ENCODE data around the gene USP44. TPM values are rescaled to one million over a fixed set of nuclear protein-coding genes. Genes with fewer than 3 reads are reported as not detected.

USP44 gene
- total and polyA plus RNA-seq, 9 donors: 0.75 to 4.7 (median 3.3) TPM

DNA sequence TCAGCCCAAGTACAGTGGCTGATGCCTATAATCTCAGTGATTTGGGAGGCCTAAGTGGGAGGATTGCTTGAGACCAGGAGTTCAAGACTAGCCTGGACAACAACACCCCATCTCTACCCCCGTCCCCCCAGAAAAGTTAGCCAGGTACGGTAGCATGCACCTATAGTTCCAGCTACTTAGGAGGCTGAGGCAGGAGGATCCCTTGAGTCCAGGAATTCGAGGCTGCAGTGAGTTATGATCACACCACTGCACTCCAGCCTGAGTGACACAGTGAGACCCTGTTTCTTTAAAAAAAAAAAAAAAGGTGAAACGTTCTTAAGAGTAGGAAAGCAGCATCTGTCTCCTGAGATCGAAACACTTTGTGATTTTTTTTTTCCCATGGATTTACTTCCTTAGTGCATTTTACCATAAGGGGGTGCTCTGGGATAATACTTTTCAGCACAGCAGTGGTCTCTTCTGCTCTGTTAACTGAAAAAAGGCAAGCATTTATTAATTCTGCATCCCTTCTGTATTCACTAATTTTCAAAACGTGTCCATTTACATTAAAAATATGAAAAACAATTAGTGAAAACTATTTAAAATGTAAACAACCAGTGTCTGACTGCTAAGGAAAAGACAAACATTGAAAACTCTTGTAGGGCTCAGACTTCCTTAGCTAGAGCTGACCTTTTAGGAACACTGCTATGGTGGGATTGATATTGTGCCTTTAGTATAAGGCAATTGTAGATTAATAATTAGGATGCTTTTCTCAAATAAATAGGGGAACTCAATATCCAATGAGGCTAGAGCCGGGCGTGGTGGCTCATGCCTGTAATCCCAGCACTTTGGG lies 31.2 kb upstream of the USP44 start:
- Histone ChIP-seq H3K27me3 (no peaks in the 10 kb centered on the region), H3K9me3 (no peaks in the 10 kb centered on the region), H3K27ac (no peak overlapping the region), H3K36me3 (no peaks in the 10 kb centered on the region), H3K4me1 (ENCODE audit: insufficient read depth) (no peaks in the 10 kb centered on the region), H3K4me3 (no peak overlapping the region)
- DNase-seq: no peak
- 43 to 53% (median 44%) methylated on average over 8 of the region's 8 CpGs for WGBS, 3 donors
- no peak for TF ChIP-seq EP300 (IDR thresholded peaks at IDR 0.05)
- TF ChIP-seq, protein P1, sequence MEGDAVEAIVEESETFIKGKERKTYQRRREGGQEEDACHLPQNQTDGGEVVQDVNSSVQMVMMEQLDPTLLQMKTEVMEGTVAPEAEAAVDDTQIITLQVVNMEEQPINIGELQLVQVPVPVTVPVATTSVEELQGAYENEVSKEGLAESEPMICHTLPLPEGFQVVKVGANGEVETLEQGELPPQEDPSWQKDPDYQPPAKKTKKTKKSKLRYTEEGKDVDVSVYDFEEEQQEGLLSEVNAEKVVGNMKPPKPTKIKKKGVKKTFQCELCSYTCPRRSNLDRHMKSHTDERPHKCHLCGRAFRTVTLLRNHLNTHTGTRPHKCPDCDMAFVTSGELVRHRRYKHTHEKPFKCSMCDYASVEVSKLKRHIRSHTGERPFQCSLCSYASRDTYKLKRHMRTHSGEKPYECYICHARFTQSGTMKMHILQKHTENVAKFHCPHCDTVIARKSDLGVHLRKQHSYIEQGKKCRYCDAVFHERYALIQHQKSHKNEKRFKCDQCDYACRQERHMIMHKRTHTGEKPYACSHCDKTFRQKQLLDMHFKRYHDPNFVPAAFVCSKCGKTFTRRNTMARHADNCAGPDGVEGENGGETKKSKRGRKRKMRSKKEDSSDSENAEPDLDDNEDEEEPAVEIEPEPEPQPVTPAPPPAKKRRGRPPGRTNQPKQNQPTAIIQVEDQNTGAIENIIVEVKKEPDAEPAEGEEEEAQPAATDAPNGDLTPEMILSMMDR (IDR thresholded peaks at IDR 0.05): peak; percentile 34 to 65 (median 56)
- intact Hi-C loops (cut with DNase I): loop anchor here in 2 of 4 donors (5.0 to 10.0 kb wide), 2 partner anchors 235 to 412 kb away; partner anchors contain the start of gene HAL (in 1 of the 2)

GRCh38 chr12:95577820-95578219 lies 26.5 kb upstream of the USP44 start:
- WGBS, 3 donors: 86 to 89% (median 86%) methylated on average over 1 of the region's 1 CpG

GRCh38 chr12:95574799-95575452 lies 23.6 kb upstream of the USP44 start:
- TF ChIP-seq POLR2A (IDR thresholded peaks at IDR 0.05): no peak
- no peak for TF ChIP-seq EP300 (IDR thresholded peaks at IDR 0.05)
- TF ChIP-seq, protein P1 (IDR thresholded peaks at IDR 0.05): peak in 2 of 3 donors; percentile 32 to 49
- Histone ChIP-seq H3K36me3 (no peaks in the 10 kb centered on the region), H3K4me1 (ENCODE audit: insufficient read depth) (no peaks in the 10 kb centered on the region), H3K4me3 (no peak overlapping the region), H3K27ac (no peak overlapping the region), H3K9me3 (no peaks in the 10 kb centered on the region), H3K27me3 (no peaks in the 10 kb centered on the region)
- intact Hi-C loops (cut with DNase I): no loop called here
- no peak for DNase-seq

More at GRCh38 chr12:95577820-95578219, 26.5 kb upstream of the USP44 start:
- Histone ChIP-seq H3K27ac (no peak overlapping the region), H3K4me3 (no peak overlapping the region), H3K4me1 (ENCODE audit: insufficient read depth) (no peaks in the 10 kb centered on the region), H3K36me3 (no peaks in the 10 kb centered on the region), H3K27me3 (no peaks in the 10 kb centered on the region), H3K9me3 (no peaks in the 10 kb centered on the region)
- DNase-seq: no peak
- intact Hi-C loops (cut with DNase I): no loop called here
- TF ChIP-seq EP300 (IDR thresholded peaks at IDR 0.05) (no peak), POLR2A (IDR thresholded peaks at IDR 0.05) (no peak)
- TF ChIP-seq, protein P1 (IDR thresholded peaks at IDR 0.05): no peak

- intact Hi-C loops (cut with DNase I): no loop called here
- no peaks in the 10 kb centered on the region for H3K9me3 ChIP-seq
- TF ChIP-seq, protein P1 (IDR thresholded peaks at IDR 0.05): no peak
- TF ChIP-seq EP300 (IDR thresholded peaks at IDR 0.05) (no peak), POLR2A (IDR thresholded peaks at IDR 0.05) (no peak)
- no peaks in the 10 kb centered on the region for H3K4me1 ChIP-seq (ENCODE audit: insufficient read depth)
- 49 to 64% (median 62%) methylated on average over 10 of the region's 10 CpGs for WGBS, 3 donors
- no peaks in the 10 kb centered on the region for H3K27me3 ChIP-seq
- DNase-seq: no peak
- H3K4me3 ChIP-seq: no peak overlapping the region
- no peak overlapping the region for H3K27ac ChIP-seq
- H3K36me3 ChIP-seq: no peaks in the 10 kb centered on the region
Measured at GRCh38 chr12:95573951-95574576, 22.8 kb upstream of the USP44 start.
